Measurements from ENCODE around the gene PCGF3.

Gene PCGF3

DNA sequence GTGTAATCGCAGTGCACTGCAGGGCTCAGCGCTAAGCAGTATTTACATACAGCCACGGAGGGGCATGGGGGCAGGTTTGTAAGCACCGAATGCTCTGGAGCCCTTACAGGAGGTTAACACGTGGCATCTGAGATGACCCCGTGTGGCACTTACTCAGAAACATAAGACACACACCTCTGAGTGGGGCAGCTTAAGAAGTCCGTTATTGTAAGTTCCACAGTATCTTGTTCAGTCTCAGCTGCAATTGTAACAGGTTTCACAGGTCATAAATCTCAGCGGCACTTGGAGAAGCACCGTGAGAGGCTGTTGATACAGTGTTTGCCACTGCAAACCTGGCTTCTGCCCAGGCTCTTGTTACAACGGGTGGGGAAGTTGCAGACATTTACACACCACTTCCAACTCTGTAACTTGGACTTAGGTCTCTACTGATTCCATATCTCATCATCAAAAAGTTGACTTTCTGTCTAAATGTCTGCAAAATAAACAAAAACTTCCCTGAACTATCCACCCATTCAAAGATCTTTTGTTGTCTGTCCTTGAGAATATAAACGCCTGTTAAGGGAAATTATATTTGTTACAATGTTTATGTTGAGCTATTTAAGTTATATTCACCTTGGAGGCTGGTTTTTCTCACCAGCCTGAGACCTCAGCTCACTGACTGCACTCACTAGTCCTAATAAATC lies 110.0 kb downstream of the PCGF3 start:
- H3K4me3 ChIP-seq (ENCODE audit: low read length) = no peak overlapping the region
- TF ChIP-seq, protein P1, sequence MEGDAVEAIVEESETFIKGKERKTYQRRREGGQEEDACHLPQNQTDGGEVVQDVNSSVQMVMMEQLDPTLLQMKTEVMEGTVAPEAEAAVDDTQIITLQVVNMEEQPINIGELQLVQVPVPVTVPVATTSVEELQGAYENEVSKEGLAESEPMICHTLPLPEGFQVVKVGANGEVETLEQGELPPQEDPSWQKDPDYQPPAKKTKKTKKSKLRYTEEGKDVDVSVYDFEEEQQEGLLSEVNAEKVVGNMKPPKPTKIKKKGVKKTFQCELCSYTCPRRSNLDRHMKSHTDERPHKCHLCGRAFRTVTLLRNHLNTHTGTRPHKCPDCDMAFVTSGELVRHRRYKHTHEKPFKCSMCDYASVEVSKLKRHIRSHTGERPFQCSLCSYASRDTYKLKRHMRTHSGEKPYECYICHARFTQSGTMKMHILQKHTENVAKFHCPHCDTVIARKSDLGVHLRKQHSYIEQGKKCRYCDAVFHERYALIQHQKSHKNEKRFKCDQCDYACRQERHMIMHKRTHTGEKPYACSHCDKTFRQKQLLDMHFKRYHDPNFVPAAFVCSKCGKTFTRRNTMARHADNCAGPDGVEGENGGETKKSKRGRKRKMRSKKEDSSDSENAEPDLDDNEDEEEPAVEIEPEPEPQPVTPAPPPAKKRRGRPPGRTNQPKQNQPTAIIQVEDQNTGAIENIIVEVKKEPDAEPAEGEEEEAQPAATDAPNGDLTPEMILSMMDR (IDR thresholded peaks at IDR 0.05; ENCODE audit: insufficient read depth, low read depth, low read length, missing control alignments) = no peak
- no peak for DNase-seq (ENCODE audit: low read depth)

DNA sequence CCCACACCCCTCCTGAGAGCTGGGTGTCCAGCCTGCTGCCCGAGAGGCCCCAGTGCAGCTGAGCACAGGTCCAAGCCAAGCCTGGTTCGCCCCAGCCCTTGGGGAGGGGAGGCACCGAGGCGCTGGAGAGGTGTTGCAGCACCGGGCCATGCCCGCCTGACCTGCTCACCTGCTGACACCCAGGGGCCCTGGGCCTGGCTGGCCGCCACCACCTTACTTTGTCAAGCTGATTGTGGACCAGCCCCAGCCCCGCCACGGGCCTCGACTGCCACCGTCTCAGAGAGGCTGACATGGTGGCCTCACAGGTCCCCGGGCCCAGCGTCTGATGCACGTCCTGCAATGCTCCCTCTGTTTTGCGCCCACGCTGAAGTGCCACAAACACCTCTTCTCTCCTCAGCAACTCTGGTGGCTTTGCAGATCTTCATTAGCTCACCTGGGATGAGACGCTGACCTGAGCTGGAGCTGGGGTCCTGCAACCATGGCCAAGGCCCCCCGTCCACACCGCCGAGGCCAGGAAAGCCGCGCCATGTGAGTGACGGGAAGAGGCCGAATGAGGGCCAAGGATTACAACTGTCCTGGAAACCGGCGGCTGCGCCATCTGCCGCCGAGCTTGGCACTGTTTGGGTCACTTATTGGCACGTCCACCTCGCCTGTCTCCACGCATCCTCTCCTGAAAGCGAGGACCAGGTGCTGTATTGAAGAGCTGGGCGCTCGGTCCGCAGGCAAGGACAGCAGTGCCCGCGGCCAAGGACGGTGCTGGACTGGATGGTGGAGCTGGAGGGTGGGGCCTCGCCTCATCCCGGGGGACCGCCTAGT lies 112.7 kb downstream of the PCGF3 start:
- no peak overlapping the region for H3K4me3 ChIP-seq (ENCODE audit: low read length)
- TF ChIP-seq, protein P1 (IDR thresholded peaks at IDR 0.05; ENCODE audit: insufficient read depth, low read depth, low read length, missing control alignments) = no peak
- DNase-seq (ENCODE audit: low read depth) = no peak

DNA sequence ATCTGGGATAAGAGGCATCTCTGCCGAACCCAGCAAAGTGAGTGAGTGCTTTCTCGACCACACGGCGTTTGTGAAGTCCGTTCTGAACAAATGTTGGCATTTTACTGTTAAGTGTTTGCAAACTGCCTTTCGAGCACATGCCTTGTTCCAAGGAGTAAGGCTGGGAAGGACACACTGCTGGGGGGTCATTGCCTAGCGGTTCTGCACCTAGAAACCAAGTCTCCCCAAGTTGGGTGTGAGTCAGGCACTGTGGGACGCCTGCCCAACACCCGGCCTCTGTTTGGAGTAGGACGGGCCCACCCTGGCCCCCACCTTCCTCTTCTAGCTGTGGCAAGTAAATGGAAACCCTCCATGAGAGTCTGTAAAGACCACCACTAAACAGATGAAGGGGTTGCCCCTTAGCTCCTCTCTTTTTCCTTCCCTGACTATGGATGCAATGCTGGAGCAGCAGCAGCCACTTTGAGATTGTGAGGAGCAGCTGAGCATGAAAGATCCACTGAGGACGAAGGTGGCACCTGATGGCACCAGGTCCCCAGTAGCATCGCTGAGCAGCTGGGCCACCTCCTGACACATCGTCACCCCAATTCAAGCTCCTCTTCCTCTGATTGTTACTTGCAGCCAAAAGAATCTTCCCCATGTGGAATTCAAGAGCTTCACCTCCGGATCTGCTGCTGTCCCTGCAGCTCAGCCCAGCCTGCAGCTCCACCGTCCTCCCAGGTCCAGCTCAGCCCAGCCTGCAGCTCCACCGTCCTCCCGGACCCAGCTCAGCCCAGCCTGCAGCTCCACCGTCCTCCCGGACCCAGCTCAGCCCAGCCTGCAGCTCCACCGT lies 114.0 kb downstream of the PCGF3 start:
- H3K4me3 ChIP-seq (ENCODE audit: low read length) = no peak overlapping the region
- no peak for DNase-seq (ENCODE audit: low read depth)
- TF ChIP-seq, protein P1 (IDR thresholded peaks at IDR 0.05; ENCODE audit: insufficient read depth, low read depth, low read length, missing control alignments) = no peak
